Thyroid gland (tissue), 4 donors: Measurements from ENCODE around the gene RASSF8.

Experiments used
- POLR2A ChIP-seq, 2 donors: fragments of 450-650 bp; IDR thresholded peaks; one replicate each; pipeline ENCODE4 v1.6.1; 2017; ENCODE audit warnings: antibody characterized with exemption in 2 of 2, mild to moderate bottlenecking in 2 of 2, moderate library complexity in 1 of 2
- TF ChIP-seq, protein P1 (sequence below), 6 experiments: fragments of 200-600 bp in 3 of 6; fragments of 450-650 bp in 3 of 6; sonication (generic) in 3 of 6; IDR thresholded peaks; one replicate each; pipeline ENCODE4 v1.5.1; 2016 to 2019; ENCODE audit warnings: antibody characterized with exemption in 6 of 6, mild to moderate bottlenecking in 2 of 6, inconsistent platforms in 1 of 6, moderate library complexity in 1 of 6

DNA sequence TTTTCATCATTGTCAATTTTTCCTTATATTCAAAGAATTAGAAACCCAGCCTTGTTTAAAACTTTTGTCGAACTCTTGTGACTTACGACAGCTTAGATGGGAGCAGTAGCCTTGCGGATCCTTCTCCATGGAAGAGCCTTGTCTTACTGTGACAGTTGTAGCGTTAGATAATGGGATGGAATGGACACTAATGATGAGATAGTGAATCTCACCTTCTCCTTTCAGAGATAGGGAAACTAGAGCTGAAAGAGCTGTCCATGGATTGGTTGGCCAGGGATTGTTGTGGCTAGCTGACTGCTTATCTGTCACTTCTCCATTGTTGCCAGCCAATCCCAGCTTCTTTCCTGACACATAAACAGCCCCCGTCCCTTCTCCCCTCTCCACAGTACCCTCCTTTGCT lies 107.0 kb downstream of the RASSF8 start:
- TF ChIP-seq, protein P1, sequence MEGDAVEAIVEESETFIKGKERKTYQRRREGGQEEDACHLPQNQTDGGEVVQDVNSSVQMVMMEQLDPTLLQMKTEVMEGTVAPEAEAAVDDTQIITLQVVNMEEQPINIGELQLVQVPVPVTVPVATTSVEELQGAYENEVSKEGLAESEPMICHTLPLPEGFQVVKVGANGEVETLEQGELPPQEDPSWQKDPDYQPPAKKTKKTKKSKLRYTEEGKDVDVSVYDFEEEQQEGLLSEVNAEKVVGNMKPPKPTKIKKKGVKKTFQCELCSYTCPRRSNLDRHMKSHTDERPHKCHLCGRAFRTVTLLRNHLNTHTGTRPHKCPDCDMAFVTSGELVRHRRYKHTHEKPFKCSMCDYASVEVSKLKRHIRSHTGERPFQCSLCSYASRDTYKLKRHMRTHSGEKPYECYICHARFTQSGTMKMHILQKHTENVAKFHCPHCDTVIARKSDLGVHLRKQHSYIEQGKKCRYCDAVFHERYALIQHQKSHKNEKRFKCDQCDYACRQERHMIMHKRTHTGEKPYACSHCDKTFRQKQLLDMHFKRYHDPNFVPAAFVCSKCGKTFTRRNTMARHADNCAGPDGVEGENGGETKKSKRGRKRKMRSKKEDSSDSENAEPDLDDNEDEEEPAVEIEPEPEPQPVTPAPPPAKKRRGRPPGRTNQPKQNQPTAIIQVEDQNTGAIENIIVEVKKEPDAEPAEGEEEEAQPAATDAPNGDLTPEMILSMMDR (IDR thresholded peaks at IDR 0.05) = no peak
- no peak for TF ChIP-seq POLR2A (IDR thresholded peaks at IDR 0.05)
